ENCODE results near the gene SRSF10.

Gene SRSF10

GRCh38 chr1:24005163-24005562, 25.0 kb upstream of the SRSF10 start:
- TF ChIP-seq GATA3 (IDR thresholded peaks at IDR 0.05; ENCODE audit: low read depth, low read length) (no peak), GATA2 (IDR thresholded peaks at IDR 0.05; ENCODE audit: low read depth, low read length) (no peak)

GRCh38 chr1:24004132-24004531, 24.0 kb upstream of the SRSF10 start:
- TF ChIP-seq GATA2 (IDR thresholded peaks at IDR 0.05; ENCODE audit: low read depth, low read length) (no peak), GATA3 (IDR thresholded peaks at IDR 0.05; ENCODE audit: low read depth, low read length) (no peak)

DNA sequence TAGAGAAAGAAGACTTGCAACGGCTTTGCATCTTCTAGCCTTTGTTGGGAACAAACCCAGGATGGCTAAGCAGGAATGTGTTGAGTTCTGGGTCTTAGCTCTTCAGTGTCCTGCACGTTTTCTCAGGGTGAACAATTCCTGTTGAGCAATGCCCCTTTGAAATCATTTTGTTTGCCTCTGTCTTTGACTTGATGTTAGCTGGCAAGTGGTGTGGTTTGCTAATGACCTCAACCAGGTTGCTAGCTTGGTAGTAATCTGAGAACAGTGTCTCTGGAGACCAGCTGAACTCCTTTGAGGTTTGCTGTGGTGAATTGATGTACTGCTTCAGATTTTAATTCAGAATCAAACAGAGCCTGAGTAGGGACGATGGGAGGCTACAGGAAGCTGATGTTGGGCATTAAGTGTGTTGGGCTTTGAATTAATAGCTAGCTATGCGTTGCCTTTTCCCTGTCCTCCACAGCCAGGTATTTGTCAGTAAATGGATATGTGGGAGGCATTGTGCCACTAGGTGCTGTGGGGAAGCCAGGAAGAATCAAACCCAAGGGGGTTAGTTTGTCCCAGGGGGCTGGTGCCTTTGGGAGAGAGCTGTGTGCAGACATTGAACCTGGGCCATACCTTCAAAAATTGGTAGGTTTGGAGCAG, 23.3 kb upstream of the SRSF10 start:
- TF ChIP-seq GATA3 (IDR thresholded peaks at IDR 0.05; ENCODE audit: low read depth, low read length), result no peak
- TF ChIP-seq GATA2 (IDR thresholded peaks at IDR 0.05; ENCODE audit: low read depth, low read length), result no peak

GRCh38 chr1:24002695-24003094, 22.6 kb upstream of the SRSF10 start:
- no peak for TF ChIP-seq GATA3 (IDR thresholded peaks at IDR 0.05; ENCODE audit: low read depth, low read length)

DNA sequence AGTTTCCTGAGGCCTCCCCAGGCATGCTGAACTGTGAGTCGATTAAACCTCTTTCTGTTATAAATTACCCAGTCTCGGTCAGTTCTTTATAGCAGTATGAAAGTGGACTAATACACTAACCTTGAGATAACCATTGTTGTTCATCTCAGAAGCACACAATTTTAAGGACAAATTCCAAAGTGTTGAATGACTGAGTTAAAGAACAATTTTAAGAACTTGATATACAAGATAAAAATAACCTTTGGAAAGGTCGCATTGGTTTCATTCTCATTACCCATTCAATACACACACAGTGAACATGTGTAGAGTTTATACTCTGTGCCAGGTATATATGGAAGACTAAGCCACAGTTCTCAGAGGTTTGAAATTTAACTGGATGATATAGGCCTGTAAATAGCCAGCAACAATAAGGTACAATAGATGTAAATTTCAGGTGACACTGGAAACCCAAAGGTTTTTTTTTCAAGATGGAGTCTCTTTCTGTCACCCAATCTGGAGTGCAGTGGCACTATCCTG, 19.1 kb upstream of the SRSF10 start:
- TF ChIP-seq GATA2 (IDR thresholded peaks at IDR 0.05; ENCODE audit: low read depth, low read length) (no peak), GATA3 (IDR thresholded peaks at IDR 0.05; ENCODE audit: low read depth, low read length) (no peak)

DNA sequence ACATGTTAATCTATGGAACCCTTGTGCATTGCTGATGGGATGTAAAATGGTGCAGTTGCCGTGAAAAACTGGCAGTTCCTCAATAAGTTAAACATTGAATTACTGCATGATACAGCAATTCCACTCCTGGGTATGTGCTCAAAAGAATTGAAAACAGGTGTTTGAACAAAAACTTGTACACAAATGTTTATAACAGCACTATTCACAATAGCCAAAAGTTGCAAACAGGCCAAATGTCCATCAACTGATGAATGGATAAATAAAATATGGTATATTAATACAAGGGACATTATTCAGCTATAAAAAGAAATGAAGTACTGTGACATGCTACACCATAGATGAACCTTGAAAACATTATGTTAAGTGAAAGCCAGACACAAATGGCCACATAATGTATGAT, 17.7 kb upstream of the SRSF10 start:
- no peak for TF ChIP-seq GATA3 (IDR thresholded peaks at IDR 0.05; ENCODE audit: low read depth, low read length)
- TF ChIP-seq GATA2 (IDR thresholded peaks at IDR 0.05; ENCODE audit: low read depth, low read length), result no peak

DNA sequence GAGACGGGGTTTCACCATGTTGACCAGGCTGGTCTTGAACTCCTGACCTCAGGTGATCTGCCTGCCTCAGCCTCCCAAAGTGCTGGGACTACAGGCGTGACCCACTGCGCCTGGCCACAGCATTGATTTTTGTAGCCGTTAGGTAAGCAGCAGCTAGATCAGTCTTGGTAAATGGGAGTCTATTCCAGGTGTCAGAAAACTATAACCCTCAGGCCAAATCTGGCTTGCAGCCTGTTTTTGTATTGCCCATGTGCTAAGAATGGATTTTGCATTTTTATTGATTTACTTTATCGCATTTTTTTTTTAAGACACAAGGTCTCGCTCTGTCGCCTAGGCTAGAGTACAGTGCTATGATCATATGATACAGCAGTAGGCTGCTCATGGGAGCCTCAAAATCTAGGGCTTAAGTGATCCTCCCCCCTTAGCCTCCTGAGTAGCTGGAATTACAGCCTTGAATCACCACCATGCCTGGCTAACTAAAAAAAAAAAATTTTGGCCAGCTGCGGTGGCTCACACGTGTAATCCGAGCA, 16.6 kb upstream of the SRSF10 start:
- TF ChIP-seq GATA2 (IDR thresholded peaks at IDR 0.05; ENCODE audit: low read depth, low read length), result no peak
- no peak for TF ChIP-seq GATA3 (IDR thresholded peaks at IDR 0.05; ENCODE audit: low read depth, low read length)

GRCh38 chr1:23995431-23995837, 15.3 kb upstream of the SRSF10 start:
- no peak for TF ChIP-seq GATA3 (IDR thresholded peaks at IDR 0.05; ENCODE audit: low read depth, low read length)
- no peak for TF ChIP-seq GATA2 (IDR thresholded peaks at IDR 0.05; ENCODE audit: low read depth, low read length)

DNA sequence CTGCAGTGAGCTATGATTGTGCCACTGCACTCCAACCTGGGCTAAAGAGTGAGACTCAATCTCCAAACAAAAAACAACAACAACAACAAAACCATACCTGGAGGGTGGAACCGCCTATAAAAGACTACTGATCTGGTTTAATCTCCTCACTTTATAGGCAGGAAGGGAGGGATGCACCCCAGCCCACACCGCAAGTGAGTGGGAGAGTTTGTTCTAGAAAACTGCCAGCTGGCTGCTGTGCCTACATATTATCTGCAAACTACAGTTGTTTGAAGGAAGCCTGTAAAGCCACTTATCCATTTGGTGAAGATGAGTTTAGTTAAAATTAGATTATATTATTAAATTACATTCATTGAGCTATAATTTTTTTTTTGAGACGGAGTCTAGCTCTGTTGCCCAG, 9.1 kb upstream of the SRSF10 start:
- no peak for TF ChIP-seq GATA2 (IDR thresholded peaks at IDR 0.05; ENCODE audit: low read depth, low read length)
- TF ChIP-seq GATA3 (IDR thresholded peaks at IDR 0.05; ENCODE audit: low read depth, low read length), result no peak

DNA sequence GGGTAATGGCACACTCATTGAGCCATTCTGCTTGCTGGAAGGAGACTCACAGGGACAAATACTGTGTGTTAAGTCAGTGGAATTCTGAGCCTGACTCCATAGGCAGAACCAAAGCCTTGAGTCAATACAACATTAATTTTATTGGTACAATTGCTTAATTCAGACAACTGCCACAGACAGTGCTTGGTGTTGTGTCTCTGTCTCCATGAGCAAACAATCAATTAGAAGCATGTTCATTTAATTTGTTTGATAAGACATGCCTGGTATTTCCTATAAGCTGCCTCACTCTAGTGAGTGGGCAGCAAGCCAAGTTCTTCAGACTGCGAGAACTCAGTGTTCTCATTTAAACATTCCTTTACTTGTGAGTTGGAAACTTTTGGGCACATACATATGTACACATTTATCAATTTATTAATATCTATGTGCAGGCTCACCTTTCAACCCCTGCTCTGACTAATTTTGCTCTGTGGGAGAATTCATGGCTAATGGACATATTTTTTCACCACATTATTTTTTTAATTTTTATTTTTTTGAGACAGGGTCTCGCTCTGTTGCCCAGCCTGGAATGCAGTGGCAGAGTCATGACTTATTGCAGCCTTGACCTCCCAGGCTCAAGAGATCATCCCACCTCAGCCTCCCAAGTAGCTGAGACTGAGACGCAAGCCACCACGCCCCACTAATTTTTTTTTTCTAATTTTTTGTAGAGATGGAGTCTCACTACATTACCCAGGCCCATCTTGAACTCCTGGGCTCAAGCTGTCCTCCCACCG, 4.5 kb upstream of the SRSF10 start:
- TF ChIP-seq GATA3 (IDR thresholded peaks at IDR 0.05; ENCODE audit: low read depth, low read length), result no peak

DNA sequence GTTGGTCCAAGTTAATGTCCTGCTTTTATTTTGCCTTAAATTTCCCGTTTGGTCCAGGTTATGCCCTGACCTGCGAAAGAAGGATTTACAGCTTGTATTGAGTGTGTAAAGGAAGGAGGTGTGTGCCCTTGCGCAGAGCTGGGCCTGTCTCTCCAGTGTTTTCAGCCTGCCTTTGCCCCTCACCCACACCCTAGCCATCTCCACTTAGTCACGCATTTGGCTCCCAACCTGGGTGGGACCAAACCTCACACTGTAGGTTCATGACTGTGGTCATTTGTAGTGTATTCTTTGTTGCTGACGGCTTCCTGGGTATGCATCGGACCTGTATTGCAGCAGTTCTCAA, 572 bp upstream of the SRSF10 start:
- TF ChIP-seq GATA3 (IDR thresholded peaks at IDR 0.05; ENCODE audit: low read depth, low read length) (no peak), GATA2 (IDR thresholded peaks at IDR 0.05; ENCODE audit: low read depth, low read length) (no peak)

DNA sequence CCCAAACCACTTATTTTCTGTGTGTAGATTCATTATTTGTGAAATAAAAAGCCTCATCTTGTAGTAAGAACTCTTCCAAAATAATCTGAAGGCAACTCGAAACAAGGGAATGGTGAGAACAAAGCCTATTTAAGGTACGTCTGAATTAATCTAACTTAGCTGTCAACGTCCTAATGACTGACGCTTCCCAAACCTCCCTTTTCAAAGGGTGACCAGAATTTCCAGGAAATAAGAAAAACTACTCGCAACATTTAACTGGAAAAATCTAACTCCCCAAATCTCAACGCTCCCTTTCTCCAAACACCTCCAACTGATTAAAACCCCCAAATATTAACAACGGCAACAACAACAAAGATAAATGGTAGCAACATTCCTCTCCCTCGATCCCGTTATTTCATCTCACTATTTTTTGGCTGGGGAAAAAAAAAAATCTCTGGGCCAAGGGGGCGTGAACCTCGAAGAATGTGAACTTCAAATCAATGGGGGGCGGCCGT, 693 bp downstream of the SRSF10 start:
- TF ChIP-seq GATA3 (IDR thresholded peaks at IDR 0.05; ENCODE audit: low read depth, low read length) (no peak), GATA2 (IDR thresholded peaks at IDR 0.05; ENCODE audit: low read depth, low read length) (no peak)

GRCh38 chr1:23978805-23979204, 1.3 kb downstream of the SRSF10 start:
- TF ChIP-seq GATA3 (IDR thresholded peaks at IDR 0.05; ENCODE audit: low read depth, low read length), result no peak
- TF ChIP-seq GATA2 (IDR thresholded peaks at IDR 0.05; ENCODE audit: low read depth, low read length), result no peak

DNA sequence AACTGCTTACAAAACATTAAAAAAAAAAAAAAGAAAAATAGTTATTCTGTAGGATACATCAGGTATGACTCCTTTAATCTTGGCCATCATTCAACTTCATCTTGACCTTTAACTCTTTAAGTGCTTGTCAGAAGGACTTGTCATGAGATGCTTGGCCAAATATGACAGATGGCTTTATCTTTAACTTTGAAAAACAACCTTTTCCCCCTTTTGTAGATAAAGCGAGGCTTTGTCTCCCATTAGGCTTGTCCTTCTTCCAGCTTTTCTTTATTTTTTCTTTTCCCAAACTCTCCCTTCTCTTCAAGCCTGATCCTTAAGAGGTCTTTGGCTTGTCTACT, 2.3 kb downstream of the SRSF10 start:
- no peak for TF ChIP-seq GATA2 (IDR thresholded peaks at IDR 0.05; ENCODE audit: low read depth, low read length)
- TF ChIP-seq GATA3 (IDR thresholded peaks at IDR 0.05; ENCODE audit: low read depth, low read length), result no peak

All from SH-SY5Y (cell line).